ENCODE data around the gene EPS8L2.

Gene EPS8L2

GRCh38 chr11:690738-691633 lies 15.0 kb upstream of the EPS8L2 start:
- DNase-seq: no peak

GRCh38 chr11:691710-692590 lies 14.1 kb upstream of the EPS8L2 start:
- no peak for DNase-seq

- no peak for DNase-seq
These were observed 13.1 kb upstream of the EPS8L2 start for GRCh38 chr11:692824-693414.

- no peak for DNase-seq
These were observed 12.6 kb upstream of the EPS8L2 start for GRCh38 chr11:693415-693831.

GRCh38 chr11:693887-694562 lies 12.0 kb upstream of the EPS8L2 start:
- DNase-seq: no peak

GRCh38 chr11:694563-695287 lies 11.3 kb upstream of the EPS8L2 start, which contains the start of gene DEAF1:
TSS of gene DEAF1 (minus strand) at chr11:695222. CDS start at chr11:695047, 175 bp downstream.
- peak; percentile 100 for DNase-seq

- no peak for DNase-seq
These were observed 10.8 kb upstream of the EPS8L2 start for GRCh38 chr11:695288-695537.

GRCh38 chr11:695538-696248 lies 10.3 kb upstream of the EPS8L2 start, which contains the start of gene TMEM80:
TSS of gene TMEM80 (plus strand) at chr11:695816. CDS start at chr11:695828, 12 bp downstream.
- DNase-seq: peak; percentile 99

- no peak for DNase-seq
These were observed 9.0 kb upstream of the EPS8L2 start for GRCh38 chr11:696955-697491.

- DNase-seq: no peak
These were observed 8.2 kb upstream of the EPS8L2 start for GRCh38 chr11:697811-698311.

- DNase-seq: no peak
These were observed 7.4 kb upstream of the EPS8L2 start for GRCh38 chr11:698493-699115.

- DNase-seq: no peak
These were observed 6.9 kb upstream of the EPS8L2 start for GRCh38 chr11:699116-699508.

GRCh38 chr11:699753-700152 lies 6.3 kb upstream of the EPS8L2 start:
- no peak for DNase-seq

GRCh38 chr11:701741-702461 lies 4.1 kb upstream of the EPS8L2 start:
- DNase-seq: no peak

GRCh38 chr11:702462-703461 lies 3.3 kb upstream of the EPS8L2 start:
- DNase-seq: no peak

GRCh38 chr11:703506-703905 lies 2.5 kb upstream of the EPS8L2 start:
- DNase-seq: no peak

- DNase-seq: no peak
These were observed 1.8 kb upstream of the EPS8L2 start for GRCh38 chr11:704228-704674.

Measured in right hindlimb (tissue), 1 donor.